ENCODE data around the gene EYA4. TPM values are rescaled to one million over a fixed set of nuclear protein-coding genes. Genes with fewer than 3 reads are reported as not detected.
A peak's percentile ranks its signal among the peaks of the same experiment; 100 is the strongest.

Gene EYA4, protein sequence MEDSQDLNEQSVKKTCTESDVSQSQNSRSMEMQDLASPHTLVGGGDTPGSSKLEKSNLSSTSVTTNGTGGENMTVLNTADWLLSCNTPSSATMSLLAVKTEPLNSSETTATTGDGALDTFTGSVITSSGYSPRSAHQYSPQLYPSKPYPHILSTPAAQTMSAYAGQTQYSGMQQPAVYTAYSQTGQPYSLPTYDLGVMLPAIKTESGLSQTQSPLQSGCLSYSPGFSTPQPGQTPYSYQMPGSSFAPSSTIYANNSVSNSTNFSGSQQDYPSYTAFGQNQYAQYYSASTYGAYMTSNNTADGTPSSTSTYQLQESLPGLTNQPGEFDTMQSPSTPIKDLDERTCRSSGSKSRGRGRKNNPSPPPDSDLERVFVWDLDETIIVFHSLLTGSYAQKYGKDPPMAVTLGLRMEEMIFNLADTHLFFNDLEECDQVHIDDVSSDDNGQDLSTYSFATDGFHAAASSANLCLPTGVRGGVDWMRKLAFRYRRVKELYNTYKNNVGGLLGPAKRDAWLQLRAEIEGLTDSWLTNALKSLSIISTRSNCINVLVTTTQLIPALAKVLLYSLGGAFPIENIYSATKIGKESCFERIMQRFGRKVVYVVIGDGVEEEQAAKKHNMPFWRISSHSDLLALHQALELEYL
- polyA plus RNA-seq (2012; ENCODE audit: missing spikeins), result 0.15 TPM

- FAIRE-seq (no peak), DNase-seq (ENCODE audit: insufficient read length) (peak; percentile 5)
- no peak for TF ChIP-seq POLR2AphosphoS5 (IDR thresholded peaks at IDR 0.05; ENCODE audit: low read depth, low read length)
- TF ChIP-seq TAF1 (IDR thresholded peaks at IDR 0.05; ENCODE audit: borderline replicate concordance, low read depth, low read length), result no peak
- no peak for TF ChIP-seq POLR2A (IDR thresholded peaks at IDR 0.05; ENCODE audit: low read depth, low read length)
Observed at GRCh38 chr6:133241086-133241900, at the start of gene EYA4. EYA4 (plus strand) TSS chr6:133241357; CDS start chr6:133274781, 33,424 bp downstream.

GRCh38 chr6:133193396-133193795 lies 47.8 kb upstream of the EYA4 start:
- DNase-seq (ENCODE audit: insufficient read length), result no peak
- TF ChIP-seq POLR2A (IDR thresholded peaks at IDR 0.05; ENCODE audit: low read depth, low read length) (no peak), POLR2AphosphoS5 (IDR thresholded peaks at IDR 0.05; ENCODE audit: low read depth, low read length) (no peak), TAF1 (IDR thresholded peaks at IDR 0.05; ENCODE audit: borderline replicate concordance, low read depth, low read length) (no peak)
- no peak for FAIRE-seq

- FAIRE-seq, result no peak
- TF ChIP-seq POLR2A (IDR thresholded peaks at IDR 0.05; ENCODE audit: low read depth, low read length) (no peak), TAF1 (IDR thresholded peaks at IDR 0.05; ENCODE audit: borderline replicate concordance, low read depth, low read length) (no peak), POLR2AphosphoS5 (IDR thresholded peaks at IDR 0.05; ENCODE audit: low read depth, low read length) (no peak)
- DNase-seq (ENCODE audit: insufficient read length), result no peak
Observed at GRCh38 chr6:133198725-133199124, 42.4 kb upstream of the EYA4 start.

- DNase-seq (ENCODE audit: insufficient read length) (no peak), FAIRE-seq (no peak)
- TF ChIP-seq TAF1 (IDR thresholded peaks at IDR 0.05; ENCODE audit: borderline replicate concordance, low read depth, low read length) (no peak), POLR2AphosphoS5 (IDR thresholded peaks at IDR 0.05; ENCODE audit: low read depth, low read length) (no peak), POLR2A (IDR thresholded peaks at IDR 0.05; ENCODE audit: low read depth, low read length) (no peak)
Observed at GRCh38 chr6:133201231-133201630, 39.9 kb upstream of the EYA4 start.

GRCh38 chr6:133202610-133203343 lies 38.4 kb upstream of the EYA4 start:
- FAIRE-seq (no peak), DNase-seq (ENCODE audit: insufficient read length) (no peak)

GRCh38 chr6:133203344-133203697 lies 37.8 kb upstream of the EYA4 start:
- no peak for FAIRE-seq
- no peak for DNase-seq (ENCODE audit: insufficient read length)
- no peak for TF ChIP-seq POLR2AphosphoS5 (IDR thresholded peaks at IDR 0.05; ENCODE audit: low read depth, low read length)
- no peak for TF ChIP-seq POLR2A (IDR thresholded peaks at IDR 0.05; ENCODE audit: low read depth, low read length)
- TF ChIP-seq TAF1 (IDR thresholded peaks at IDR 0.05; ENCODE audit: borderline replicate concordance, low read depth, low read length), result no peak

More at GRCh38 chr6:133202610-133203343, 38.4 kb upstream of the EYA4 start:
- TF ChIP-seq TAF1 (IDR thresholded peaks at IDR 0.05; ENCODE audit: borderline replicate concordance, low read depth, low read length) (no peak), POLR2AphosphoS5 (IDR thresholded peaks at IDR 0.05; ENCODE audit: low read depth, low read length) (no peak), POLR2A (IDR thresholded peaks at IDR 0.05; ENCODE audit: low read depth, low read length) (no peak)

- no peak for FAIRE-seq
- no peak for TF ChIP-seq POLR2A (IDR thresholded peaks at IDR 0.05; ENCODE audit: low read depth, low read length)
- no peak for TF ChIP-seq POLR2AphosphoS5 (IDR thresholded peaks at IDR 0.05; ENCODE audit: low read depth, low read length)
- TF ChIP-seq TAF1 (IDR thresholded peaks at IDR 0.05; ENCODE audit: borderline replicate concordance, low read depth, low read length), result no peak
- no peak for DNase-seq (ENCODE audit: insufficient read length)
Observed at GRCh38 chr6:133205304-133205703, 35.9 kb upstream of the EYA4 start.

DNA sequence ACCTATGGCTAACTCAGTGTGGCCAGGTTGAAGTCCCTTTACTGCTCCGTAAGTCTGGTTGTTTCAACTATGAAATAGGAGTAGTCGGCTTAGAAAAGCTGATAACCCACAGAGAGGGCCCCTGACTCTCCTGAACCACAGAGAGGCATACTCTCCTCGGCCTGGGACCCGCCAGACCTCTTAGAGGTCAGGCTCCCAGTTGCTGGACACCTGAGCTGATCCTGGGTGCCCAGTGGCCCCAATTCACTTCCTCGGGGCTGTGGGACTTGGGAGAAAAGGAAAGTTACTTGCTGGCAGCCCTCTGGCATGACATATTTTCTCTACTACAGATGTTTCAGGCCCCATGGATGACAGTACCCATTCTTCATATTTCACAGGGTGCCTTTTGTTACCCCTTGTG lies 34.2 kb upstream of the EYA4 start:
- FAIRE-seq (no peak), DNase-seq (ENCODE audit: insufficient read length) (no peak)
- TF ChIP-seq TAF1 (IDR thresholded peaks at IDR 0.05; ENCODE audit: borderline replicate concordance, low read depth, low read length) (no peak), POLR2AphosphoS5 (IDR thresholded peaks at IDR 0.05; ENCODE audit: low read depth, low read length) (no peak), POLR2A (IDR thresholded peaks at IDR 0.05; ENCODE audit: low read depth, low read length) (no peak)

GRCh38 chr6:133207754-133208153 lies 33.4 kb upstream of the EYA4 start:
- TF ChIP-seq POLR2AphosphoS5 (IDR thresholded peaks at IDR 0.05; ENCODE audit: low read depth, low read length) (no peak), TAF1 (IDR thresholded peaks at IDR 0.05; ENCODE audit: borderline replicate concordance, low read depth, low read length) (no peak), POLR2A (IDR thresholded peaks at IDR 0.05; ENCODE audit: low read depth, low read length) (no peak)
- no peak for FAIRE-seq

DNA sequence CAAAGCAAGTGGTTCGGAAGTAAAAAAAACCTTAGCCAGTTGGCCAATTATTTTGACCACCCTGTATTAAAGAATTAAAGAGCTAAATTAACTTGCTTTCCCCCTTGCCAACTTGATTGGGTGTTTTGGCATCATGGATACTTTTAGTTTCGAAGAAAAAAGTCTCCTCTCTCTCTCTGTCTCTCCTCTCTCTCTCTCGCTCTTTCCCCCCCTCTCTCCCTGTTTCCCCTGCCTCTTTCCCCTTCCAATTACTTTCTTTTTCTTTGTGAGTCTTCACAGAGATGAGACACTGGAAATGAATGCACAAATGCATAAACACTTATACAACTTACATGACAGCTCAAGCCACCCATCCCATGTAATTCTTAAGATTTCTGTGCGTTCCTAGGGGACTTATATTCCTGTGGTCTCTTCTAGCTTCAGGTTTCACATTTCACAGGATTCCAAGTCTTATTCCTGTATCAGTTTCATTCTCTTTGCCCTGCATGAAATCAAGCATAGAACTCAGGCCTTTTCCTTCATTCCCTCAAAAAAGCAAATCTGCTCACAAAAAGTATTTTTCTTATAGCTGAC lies 32.9 kb upstream of the EYA4 start:
- FAIRE-seq (no peak), DNase-seq (ENCODE audit: insufficient read length) (no peak)
- no peak for TF ChIP-seq TAF1 (IDR thresholded peaks at IDR 0.05; ENCODE audit: borderline replicate concordance, low read depth, low read length)
- no peak for TF ChIP-seq POLR2A (IDR thresholded peaks at IDR 0.05; ENCODE audit: low read depth, low read length)
- no peak for TF ChIP-seq POLR2AphosphoS5 (IDR thresholded peaks at IDR 0.05; ENCODE audit: low read depth, low read length)

More at GRCh38 chr6:133207754-133208153, 33.4 kb upstream of the EYA4 start:
- no peak for DNase-seq (ENCODE audit: insufficient read length)

Data from GM12892 (cell line).